Mesendoderm (in vitro differentiated cells): ENCODE results near the gene SHISA8.

Experiments used
- DNase-seq: peaks from one replicate; pipeline ENCODE4 v3.0.0; 2013
- H2AK5ac ChIP-seq: 2 replicates; pipeline ENCODE4 v1.6.1; 2013; ENCODE audit warnings: low read length, inconsistent platforms
- H2BK120ac ChIP-seq: 2 replicates; pipeline ENCODE4 v1.6.1; 2013; ENCODE audit warnings: low read depth, mild to moderate bottlenecking, low read length, moderate library complexity, mixed read lengths
- H2BK15ac ChIP-seq: replicated peaks from 2 replicates; pipeline ENCODE4 v1.6.1; 2013; ENCODE audit warnings: low read depth, mild to moderate bottlenecking, moderate library complexity
- H2BK5ac ChIP-seq: 2 replicates; pipeline ENCODE4 v1.6.1; 2013; ENCODE audit warnings: low read length, inconsistent platforms
- H3K18ac ChIP-seq: 2 replicates; pipeline ENCODE4 v1.6.1; 2013; ENCODE audit warnings: mild to moderate bottlenecking, low read length, mixed read lengths
- H3K23ac ChIP-seq: one replicate; pipeline ENCODE4 v1.6.1; 2013; ENCODE audit warnings: low read length
- H3K27ac ChIP-seq: 2 replicates; pipeline ENCODE4 v1.5.1; 2013; ENCODE audit warnings: low read depth, mild to moderate bottlenecking, inconsistent platforms, low read length, moderate library complexity
- H3K27me3 ChIP-seq: 2 replicates; pipeline ENCODE4 v1.6.1; 2013; ENCODE audit warnings: low read length, control low read depth, mild to moderate bottlenecking, inconsistent platforms; ENCODE audit not compliant: insufficient read depth, poor library complexity
- H3K36me3 ChIP-seq: 2 replicates; pipeline ENCODE4 v1.6.1; 2013; ENCODE audit warnings: low read length, inconsistent platforms; ENCODE audit not compliant: control insufficient read depth, insufficient read depth
- H3K4ac ChIP-seq: one replicate; pipeline ENCODE4 v1.6.1; 2013; ENCODE audit warnings: low read depth, mild to moderate bottlenecking, low read length, moderate library complexity
- H3K4me1 ChIP-seq: 2 replicates; pipeline ENCODE4 v1.6.1; 2013; ENCODE audit warnings: low read depth, low read length, inconsistent platforms; ENCODE audit not compliant: control insufficient read depth
- H3K4me2 ChIP-seq: 2 replicates; pipeline ENCODE4 v1.6.1; 2013; ENCODE audit warnings: low read length
- H3K4me3 ChIP-seq: 2 replicates; pipeline ENCODE4 v1.5.1; 2013; ENCODE audit warnings: mild to moderate bottlenecking, low read length
- H3K56ac ChIP-seq: one replicate; pipeline ENCODE4 v1.6.1; 2013; ENCODE audit warnings: low read length
- H3K79me1 ChIP-seq: 2 replicates; pipeline ENCODE4 v1.6.1; 2013; ENCODE audit warnings: low read length, inconsistent platforms
- H3K79me2 ChIP-seq: 2 replicates; pipeline ENCODE4 v1.6.1; 2013; ENCODE audit warnings: mild to moderate bottlenecking, low read length; ENCODE audit not compliant: control insufficient read depth, insufficient read depth
- H3K9ac ChIP-seq: 2 replicates; pipeline ENCODE4 v1.6.1; 2013; ENCODE audit warnings: low read length, inconsistent platforms
- H4K5ac ChIP-seq: one replicate; pipeline ENCODE4 v1.6.1; 2013; ENCODE audit warnings: low read length
- H4K8ac ChIP-seq: one replicate; pipeline ENCODE4 v1.6.1; 2013; ENCODE audit warnings: low read depth, mild to moderate bottlenecking, control low read depth, low read length, moderate library complexity
- WGBS: extraction: QIAGEN DNeasy Blood & Tissue Kit; methylation state at CpG from one replicate; pipeline ENCODE4 v1.1.7; 2013; ENCODE audit warnings: low lambda C conversion rate, missing lambda C conversion rate; ENCODE audit not compliant: insufficient coverage; ENCODE audit errors: extremely low coverage; 5-methylcytosine and 5-hydroxymethylcytosine counted together

SHISA8 gene

DNA sequence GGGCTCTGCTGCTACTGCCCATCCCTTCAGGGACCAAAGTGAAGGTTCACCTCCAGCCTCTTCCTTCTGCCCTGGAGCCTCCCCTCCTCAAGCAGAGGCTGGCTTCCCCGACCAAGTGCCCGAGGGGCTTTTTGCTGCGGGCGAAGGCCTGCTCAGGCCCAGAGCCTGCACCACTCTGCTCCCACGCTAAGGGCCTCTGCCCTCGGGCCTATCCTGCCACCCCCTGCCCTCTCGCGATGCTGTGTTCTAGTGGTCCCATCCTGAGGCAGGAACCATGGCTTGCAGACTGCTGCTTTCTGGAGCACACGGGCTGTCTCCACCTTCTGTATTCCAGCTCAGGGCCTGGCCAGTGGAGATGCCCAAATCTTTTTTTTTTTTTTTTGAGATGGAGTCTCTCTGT is 20.6 kb upstream of the SHISA8 start:
- H3K56ac ChIP-seq, result no peak overlapping the region

DNA sequence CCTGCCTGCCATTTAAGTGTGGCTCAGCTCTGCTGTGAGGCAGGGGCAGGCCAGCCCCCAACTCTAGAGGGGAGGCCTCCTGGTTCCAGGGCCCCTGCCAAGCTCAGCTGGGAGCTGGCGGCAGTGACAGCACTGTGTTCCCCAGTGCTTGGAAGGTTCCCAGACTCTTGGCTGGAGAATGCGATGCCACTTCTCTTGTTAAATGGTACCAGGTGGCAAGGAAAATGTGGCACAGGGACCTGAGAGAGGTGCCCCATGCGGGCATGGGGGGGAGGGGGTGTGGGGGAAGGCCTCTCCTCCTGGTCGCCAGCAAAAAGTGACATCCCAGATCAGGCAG is 20.1 kb upstream of the SHISA8 start:
- Histone ChIP-seq H3K18ac (no peak overlapping the region), H3K79me2 (no peaks in the 10 kb centered on the region), H2AK5ac (no peak overlapping the region), H2BK15ac (no peak overlapping the region), H3K23ac (no peak overlapping the region), H3K4me2 (no peak overlapping the region), H3K4me1 (no peaks in the 10 kb centered on the region), H2BK5ac (no peak overlapping the region), H3K79me1 (peaks cover 3% of the 10 kb centered on the region), H3K9ac (no peak overlapping the region), H4K5ac (no peak overlapping the region), H3K27me3 (no peaks in the 10 kb centered on the region), H3K56ac (no peak overlapping the region), H2BK120ac (no peak overlapping the region), H3K36me3 (peaks cover 5% of the 10 kb centered on the region), H4K8ac (no peak overlapping the region), H3K27ac (no peak overlapping the region), H3K4ac (no peak overlapping the region), H3K4me3 (no peak overlapping the region)
- no peak for DNase-seq
- no CpG with 5 or more reads among the region's 4 CpGs for WGBS

More for the DNA sequence above, 20.6 kb upstream of the SHISA8 start:
- Histone ChIP-seq H4K8ac (no peak overlapping the region), H3K79me1 (peaks cover 3% of the 10 kb centered on the region), H3K36me3 (peaks cover 5% of the 10 kb centered on the region), H2BK120ac (no peak overlapping the region), H2AK5ac (no peak overlapping the region), H4K5ac (no peak overlapping the region), H3K4me1 (no peaks in the 10 kb centered on the region), H3K9ac (no peak overlapping the region), H3K23ac (no peak overlapping the region), H3K4me2 (no peak overlapping the region), H3K79me2 (no peaks in the 10 kb centered on the region), H3K4ac (no peak overlapping the region), H2BK15ac (no peak overlapping the region), H3K18ac (no peak overlapping the region), H2BK5ac (no peak overlapping the region), H3K27me3 (no peaks in the 10 kb centered on the region), H3K4me3 (no peak overlapping the region), H3K27ac (no peak overlapping the region)
- WGBS, result no CpG with 5 or more reads among the region's 9 CpGs
- no peak for DNase-seq

DNA sequence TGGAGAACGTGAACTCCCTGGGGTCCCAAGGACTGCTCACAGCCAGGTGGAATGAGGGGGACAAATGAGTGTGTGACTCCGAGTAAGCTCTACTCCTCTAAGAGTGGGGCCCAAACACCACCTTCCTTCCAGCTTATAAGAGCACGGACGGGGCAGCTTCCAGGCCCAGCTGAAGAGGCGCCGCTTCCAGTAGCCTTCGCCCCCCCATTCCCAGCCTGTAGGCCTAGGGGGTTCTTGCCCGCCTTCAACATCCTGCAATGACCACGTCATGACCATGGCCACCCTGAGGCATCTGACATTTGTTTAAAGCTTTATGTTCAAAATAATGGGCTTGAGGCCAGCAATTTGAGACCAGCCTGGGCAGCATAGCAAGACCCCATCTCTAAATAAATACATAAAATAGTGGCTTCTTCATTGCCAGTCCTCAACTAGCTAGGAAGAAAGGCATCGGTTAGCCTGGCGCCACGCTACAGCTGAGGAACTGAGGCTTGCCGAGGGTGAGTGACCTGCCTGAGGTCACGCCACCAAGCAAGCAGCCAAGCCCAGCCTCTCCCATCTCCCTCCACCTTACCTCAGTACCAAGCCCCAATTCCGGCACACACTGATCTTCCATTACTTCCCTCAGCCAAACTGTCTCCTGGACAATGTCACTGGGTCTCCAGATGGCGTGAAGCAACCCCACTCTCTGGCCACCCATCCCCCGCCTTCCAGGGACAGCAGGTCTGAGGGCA is 19.6 kb upstream of the SHISA8 start:
- Histone ChIP-seq H3K79me1 (peaks cover 3% of the 10 kb centered on the region), H3K36me3 (peaks cover 5% of the 10 kb centered on the region), H2BK5ac (no peak overlapping the region), H3K56ac (no peak overlapping the region), H3K4me2 (no peak overlapping the region), H3K79me2 (no peaks in the 10 kb centered on the region), H3K18ac (no peak overlapping the region), H3K23ac (no peak overlapping the region), H2BK15ac (no peak overlapping the region), H3K9ac (no peak overlapping the region), H3K27me3 (no peaks in the 10 kb centered on the region), H4K8ac (no peak overlapping the region), H2BK120ac (no peak overlapping the region), H3K4ac (no peak overlapping the region), H3K4me3 (no peak overlapping the region), H3K27ac (no peak overlapping the region), H2AK5ac (no peak overlapping the region), H3K4me1 (no peaks in the 10 kb centered on the region), H4K5ac (no peak overlapping the region)
- DNase-seq, result no peak
- no CpG with 5 or more reads among the region's 17 CpGs for WGBS

DNA sequence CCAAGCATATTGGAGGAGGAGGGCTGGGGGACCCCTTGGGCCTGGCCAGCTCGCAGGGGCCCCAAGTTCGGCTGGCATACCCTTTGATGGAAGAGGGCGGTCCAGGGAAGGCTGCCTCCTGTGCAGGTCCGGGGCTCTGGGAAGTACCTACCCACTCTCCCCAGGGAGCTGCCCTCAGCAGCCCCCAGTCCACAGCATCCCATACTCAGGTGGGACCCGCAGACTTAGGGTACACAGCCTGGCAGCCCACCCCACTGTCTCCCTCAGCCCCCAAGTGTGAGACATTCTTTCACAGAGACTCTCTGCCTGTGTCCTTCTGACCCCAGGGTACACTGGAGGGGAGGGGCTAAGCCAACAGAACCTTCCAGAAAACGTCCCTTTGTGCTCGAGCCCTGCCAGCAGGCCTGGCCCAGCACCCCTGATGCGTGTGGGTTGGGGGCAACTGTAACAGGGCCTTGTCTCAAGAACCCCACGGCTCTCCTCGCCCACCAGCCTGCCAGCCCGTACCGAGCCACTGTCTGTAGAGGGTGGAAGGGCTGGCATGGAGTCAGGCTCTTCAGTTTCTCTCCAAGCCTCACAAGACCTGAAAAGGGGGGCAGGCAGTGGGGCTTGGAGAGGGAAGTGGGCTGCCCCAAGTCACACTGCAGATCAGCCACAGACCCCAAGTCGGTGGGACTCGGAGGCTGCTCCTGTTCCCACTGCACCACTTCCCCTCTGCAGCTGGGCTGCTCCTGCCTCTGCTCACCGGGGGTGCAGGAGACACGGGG is 18.7 kb upstream of the SHISA8 start:
- Histone ChIP-seq H2BK120ac (no peak overlapping the region), H3K9ac (no peak overlapping the region), H4K5ac (no peak overlapping the region), H3K4ac (no peak overlapping the region), H2BK15ac (no peak overlapping the region), H3K4me2 (no peak overlapping the region), H3K79me2 (no peaks in the 10 kb centered on the region), H4K8ac (no peak overlapping the region), H3K4me3 (no peak overlapping the region), H3K23ac (no peak overlapping the region), H3K27ac (no peak overlapping the region), H2BK5ac (no peak overlapping the region), H2AK5ac (no peak overlapping the region), H3K4me1 (no peaks in the 10 kb centered on the region), H3K18ac (no peak overlapping the region), H3K79me1 (no peaks in the 10 kb centered on the region), H3K27me3 (no peaks in the 10 kb centered on the region), H3K56ac (no peak overlapping the region), H3K36me3 (peaks cover 5% of the 10 kb centered on the region)
- no peak for DNase-seq
- WGBS, result no CpG with 5 or more reads among the region's 16 CpGs

DNA sequence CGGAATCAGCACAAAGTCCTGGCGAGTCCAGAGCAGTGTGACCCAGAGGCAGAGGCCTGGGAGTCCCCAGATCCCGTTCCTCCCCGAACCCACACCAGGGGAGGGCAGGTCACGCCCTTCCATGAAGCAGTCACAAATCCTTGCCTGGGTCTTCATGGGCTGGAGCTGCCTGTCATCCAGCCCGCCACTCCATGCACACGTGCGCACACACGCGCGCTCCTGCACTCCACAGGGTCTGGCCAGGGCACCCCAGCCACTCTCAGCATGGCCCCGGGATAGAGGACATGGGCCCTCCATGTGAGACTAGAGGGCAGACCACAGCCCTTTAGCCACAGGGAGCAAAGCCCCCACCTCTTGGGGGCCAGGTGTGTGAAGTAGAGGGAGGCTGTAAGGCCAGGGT is 17.5 kb upstream of the SHISA8 start:
- WGBS, result no CpG with 5 or more reads among the region's 12 CpGs
- Histone ChIP-seq H3K27me3 (no peaks in the 10 kb centered on the region), H2AK5ac (no peak overlapping the region), H3K23ac (no peak overlapping the region), H2BK120ac (no peak overlapping the region), H4K8ac (no peak overlapping the region), H3K18ac (no peak overlapping the region), H4K5ac (no peak overlapping the region), H3K79me2 (no peaks in the 10 kb centered on the region), H3K56ac (no peak overlapping the region), H3K36me3 (peaks cover 2% of the 10 kb centered on the region), H3K4ac (no peak overlapping the region), H3K79me1 (no peaks in the 10 kb centered on the region), H3K4me3 (no peak overlapping the region), H2BK15ac (no peak overlapping the region), H3K9ac (no peak overlapping the region), H3K4me2 (no peak overlapping the region), H3K27ac (no peak overlapping the region), H2BK5ac (no peak overlapping the region), H3K4me1 (peaks cover 2% of the 10 kb centered on the region)
- DNase-seq, result no peak
